MM.1S (cell line): ENCODE measurements around the gene FAXDC2.

Experiments used
- CTCF ChIP-seq: fragments of 300-600 bp; sonication (generic); IDR thresholded peaks from 2 replicates; pipeline ENCODE4 v1.5.1; 2016; ENCODE audit warnings: antibody characterized with exemption, low read length, mixed read lengths
- EZH2 ChIP-seq: fragments of 300-600 bp; sonication (generic); optimal IDR thresholded peaks from 2 replicates; pipeline ENCODE3; 2017; ENCODE audit warnings: low read depth, mild to moderate bottlenecking, antibody characterized with exemption, low read length, mixed read lengths
- EZH2phosphoT487 ChIP-seq: fragments of 300-600 bp; sonication (generic); IDR thresholded peaks from 2 replicates; pipeline ENCODE4 v1.6.1; 2018; ENCODE audit warnings: antibody characterized with exemption, low read length

- no peak for TF ChIP-seq CTCF
- TF ChIP-seq EZH2phosphoT487: no peak
- TF ChIP-seq EZH2: no peak
Observed at GRCh38 chr5:154823605-154824004, 26.8 kb downstream of the FAXDC2 start.
